Psoas muscle (tissue), 8 donors: ENCODE data around the gene BHMT2. TPM values are rescaled to one million over a fixed set of nuclear protein-coding genes. Genes with fewer than 3 reads are reported as not detected.

Experiments
- ATAC-seq, 4 donors: fragments of 200-7000 bp; cut with Tn5 transposase; one replicate each; pipeline ENCODE4 v1.9.1; 2020; ENCODE audit warnings: moderate library complexity in 3 of 4, mild to moderate bottlenecking in 2 of 4
- DNase-seq, 2 donors: peaks; one replicate each; pipeline ENCODE4 v3.0.0-alpha.2; 2020
- H3K27ac ChIP-seq: fragments of 200-600 bp; one replicate; pipeline ENCODE4 v1.8.0; 2022
- H3K27me3 ChIP-seq, 3 donors: fragments of 200-600 bp in 1 of 3; one replicate each; pipeline versions ENCODE4 v1.6.1 to v1.8.0; 2013 to 2022; ENCODE audit warnings: low read length in 2 of 3, mild to moderate bottlenecking in 2 of 3, moderate library complexity in 1 of 3; ENCODE audit not compliant: insufficient read depth in 3 of 3
- H3K36me3 ChIP-seq, 2 donors: fragments of 200-600 bp in 1 of 2; one replicate each; pipeline versions ENCODE4 v1.6.1 to v1.8.0; 2013 to 2022; ENCODE audit warnings: low read depth in 1 of 2, mild to moderate bottlenecking in 1 of 2, moderate library complexity in 1 of 2; ENCODE audit not compliant: insufficient read depth in 1 of 2
- H3K4me1 ChIP-seq: fragments of 200-600 bp; one replicate; pipeline ENCODE4 v1.8.0; 2022
- H3K4me3 ChIP-seq: fragments of 200-600 bp; one replicate; pipeline ENCODE4 v1.8.0; 2022; ENCODE audit warnings: mild to moderate bottlenecking
- H3K9me3 ChIP-seq: fragments of 200-600 bp; one replicate; pipeline ENCODE4 v1.8.0; 2022
- CTCF ChIP-seq: fragments of 200-600 bp; IDR thresholded peaks from one replicate; pipeline ENCODE4 v1.8.0; 2022; ENCODE audit warnings: antibody characterized with exemption
- WGBS, 3 donors: extraction: QIAGEN DNeasy Blood & Tissue Kit; methylation state at CpG; one replicate each; pipeline versions ENCODE4 v1.1.6 to v1.1.7; 2013; 5-methylcytosine and 5-hydroxymethylcytosine counted together
- intact Hi-C, 2 donors: fragments of 100-400 bp; cut with DNase I; formaldehyde crosslinking; loops; one replicate each; pipeline versions ENCODE4 v1.11.0 to v1.14.2; 2022
- polyA plus RNA-seq, 3 donors: library from polyadenylated mRNA; stranded (reverse); fragments of 200-250 nt; gene quantifications; one replicate each; pipeline ENCODE4 v1.2.3, GENCODE V29; 2013
- total RNA-seq, 4 donors: library from RNA; stranded (reverse); fragmentation: NEBNext Ultra II Directional in 2 of 4; extraction: Animal tissue kit (Norgen Biotek cat#: 25700) in 2 of 4; gene quantifications; one replicate each; pipeline versions ENCODE4 v1.2.1 to v1.2.4, GENCODE V29; 2021 to 2023
- donor health status: healthy with polysubstance abuse.
- donor health status: DM: no; HTN: no; CAD: no; lungs with moderate emphysema.
- donor health status: Bipolar disorder and iron deficiency.
- donor health status: healthy.
- donor health status: DM: yes; HTN: yes; CAD: no.
- donor health status: DM: no; HTN: no; CAD: no.
- donor health status: DM: no; HTN: no; CAD: no.
- donor health status: DM: yes; HTN: yes; CAD: no.

Gene BHMT2
- total and polyA plus RNA-seq, 7 donors: 1.9 to 20.8 (median 11.9) TPM

- H3K27ac ChIP-seq: no peak overlapping the region
- intact Hi-C loops: no loop called here
- 78 to 82% (median 79%) methylated on average over 6 of the region's 6 CpGs for WGBS, 3 donors
- H3K4me1 ChIP-seq: no peaks in the 10 kb centered on the region
- peaks cover 0 to 8% (median 0%) of the 10 kb centered on the region in 3 donors for H3K27me3 ChIP-seq
- DNase-seq: no peak
- H3K4me3 ChIP-seq: no peak overlapping the region
- no peaks in the 10 kb centered on the region for H3K36me3 ChIP-seq
- no peaks in the 10 kb centered on the region for H3K9me3 ChIP-seq
- peak in 3 of 4 donors; percentile 40 to 60 (median 42) for ATAC-seq
- TF ChIP-seq CTCF: no peak
These were observed 5.1 kb downstream of the BHMT2 start for GRCh38 chr5:79074641-79075040.

GRCh38 chr5:79075646-79076426, 6.3 kb downstream of the BHMT2 start:
- intact Hi-C loops: no loop called here
- Histone ChIP-seq H3K9me3 (no peaks in the 10 kb centered on the region), H3K27me3 (no peaks in the 10 kb centered on the region), H3K36me3 (no peaks in the 10 kb centered on the region), H3K4me1 (no peaks in the 10 kb centered on the region), H3K27ac (no peak overlapping the region), H3K4me3 (no peak overlapping the region)
- DNase-seq (no peak), ATAC-seq (peak; percentile 42 to 89 (median 74))
- 51 to 69% (median 62%) methylated on average over 11 of the region's 11 CpGs for WGBS, 3 donors
- no peak for TF ChIP-seq CTCF

- ATAC-seq: no peak
These were observed 7.3 kb downstream of the BHMT2 start for GRCh38 chr5:79076819-79077218.

GRCh38 chr5:79077680-79078365, 8.3 kb downstream of the BHMT2 start:
- Histone ChIP-seq H3K4me1 (no peaks in the 10 kb centered on the region), H3K9me3 (no peaks in the 10 kb centered on the region), H3K27me3 (no peaks in the 10 kb centered on the region), H3K27ac (no peak overlapping the region), H3K36me3 (peaks cover 0 to 8% of the 10 kb centered on the region in 2 donors), H3K4me3 (no peak overlapping the region)
- intact Hi-C loops: no loop called here
- DNase-seq (no peak), ATAC-seq (no peak)
- WGBS, 3 donors: 54 to 65% (median 57%) methylated on average over 3 of the region's 3 CpGs
- TF ChIP-seq CTCF: no peak

More at GRCh38 chr5:79076819-79077218, 7.3 kb downstream of the BHMT2 start:
- Histone ChIP-seq H3K4me1 (no peaks in the 10 kb centered on the region), H3K27me3 (no peaks in the 10 kb centered on the region), H3K9me3 (no peaks in the 10 kb centered on the region), H3K36me3 (no peaks in the 10 kb centered on the region), H3K4me3 (no peak overlapping the region), H3K27ac (no peak overlapping the region)
- TF ChIP-seq CTCF: no peak
- 68 to 74% (median 73%) methylated on average over 4 of the region's 4 CpGs for WGBS, 3 donors
- DNase-seq: no peak
- intact Hi-C loops: no loop called here
